Activated T-cell treated with anti-CD3 and anti-CD28 coated beads, Interleukin-2, amount 50 U/mL, for 48 hours (primary cell): ENCODE measurements around the gene IL10RB.
"Not testable (repeated sequence)": the region's sequence is repeated elsewhere in the genome, so short reads cannot be mapped to it uniquely, and the experiment has no call there.

Source experiments
- DNase-seq, 2 experiments: peaks; one replicate each; pipeline ENCODE4 v3.0.0-alpha.2; 2020

Gene IL10RB

DNA sequence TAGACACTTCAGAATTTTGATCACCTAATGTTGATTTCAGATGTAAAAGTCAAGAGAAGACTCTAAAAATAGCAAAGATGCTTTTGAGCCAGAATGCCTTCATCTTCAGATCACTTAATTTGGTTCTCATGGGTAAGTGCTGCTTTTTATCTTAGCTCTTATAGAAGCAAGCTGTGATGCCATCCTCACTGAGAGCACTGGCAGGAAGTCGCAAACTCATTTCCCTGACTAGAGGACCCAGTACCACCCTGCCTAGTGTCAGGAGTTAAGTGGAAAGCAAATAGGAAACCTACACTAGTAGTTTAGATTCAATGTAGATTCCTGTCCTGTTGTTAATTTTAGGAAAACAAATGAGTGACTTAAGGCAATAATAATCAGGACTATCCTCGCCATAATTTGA lies 24.3 kb upstream of the IL10RB start:
- no peak for DNase-seq

DNA sequence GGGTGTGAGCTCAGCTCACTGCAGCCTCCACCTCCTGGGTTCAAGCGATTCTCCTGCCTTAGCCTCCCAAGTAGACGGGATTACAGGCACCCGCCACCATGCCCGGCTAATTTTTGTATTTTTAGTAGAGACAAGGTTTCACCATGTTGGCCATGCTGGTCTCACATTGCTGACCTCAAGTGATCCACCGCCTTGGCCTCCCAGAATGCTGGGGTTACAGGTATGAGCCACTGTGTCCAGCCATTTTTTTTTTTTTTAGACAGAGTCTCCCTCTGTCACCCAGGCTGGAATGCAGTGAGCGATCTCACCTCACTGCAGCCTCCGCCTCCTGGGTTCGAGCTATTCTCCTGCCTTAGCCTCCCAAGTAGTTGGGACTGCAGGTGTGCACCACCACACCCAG lies 23.3 kb upstream of the IL10RB start:
- not testable (repeated sequence) for DNase-seq

DNA sequence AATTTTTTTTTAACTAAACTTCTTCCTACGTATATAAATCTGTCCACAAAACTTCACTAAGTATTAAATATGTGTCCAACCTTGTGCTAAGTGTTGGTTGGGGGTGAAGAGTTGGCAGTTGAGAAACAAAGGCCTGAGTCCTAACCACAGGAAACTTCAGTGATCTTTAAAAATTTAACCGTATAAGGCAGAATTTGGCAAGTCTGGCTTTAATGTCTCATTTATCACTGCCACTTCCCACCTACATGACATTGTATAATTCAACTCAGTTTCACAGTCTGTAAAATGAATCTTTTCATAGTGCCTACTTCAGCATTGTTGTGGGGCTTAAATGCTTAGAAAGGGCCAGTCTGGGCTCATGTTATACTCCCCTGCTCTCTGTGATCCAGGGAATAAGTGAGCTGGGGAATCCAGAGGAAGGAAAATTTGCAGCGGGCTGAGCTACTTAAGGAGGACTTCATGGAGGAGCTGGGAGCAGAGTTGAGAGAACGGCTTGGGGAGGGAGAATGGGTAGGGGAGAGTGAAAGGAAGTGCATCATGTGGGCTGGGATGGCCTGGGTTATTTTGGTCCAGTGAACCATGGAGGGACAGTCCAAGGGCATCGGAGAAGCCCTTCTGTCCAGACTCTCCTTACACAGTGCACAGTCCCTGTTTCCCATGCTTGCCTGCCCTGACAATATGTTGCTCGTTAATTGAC lies 21.9 kb upstream of the IL10RB start:
- DNase-seq = no peak

DNA sequence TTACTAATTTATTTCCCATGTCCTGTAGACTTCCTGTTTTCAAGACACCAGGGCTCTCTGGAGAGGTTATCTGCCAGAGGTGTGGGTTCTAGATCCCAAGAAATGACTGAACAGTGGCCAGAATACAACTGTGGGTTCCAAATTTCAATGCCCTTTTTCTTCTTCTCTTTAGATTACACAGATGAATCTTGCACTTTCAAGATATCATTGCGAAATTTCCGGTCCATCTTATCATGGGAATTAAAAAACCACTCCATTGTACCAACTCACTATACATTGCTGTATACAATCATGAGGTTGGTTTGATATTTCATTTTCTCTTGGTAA lies 21.4 kb upstream of the IL10RB start:
- no peak for DNase-seq

DNA sequence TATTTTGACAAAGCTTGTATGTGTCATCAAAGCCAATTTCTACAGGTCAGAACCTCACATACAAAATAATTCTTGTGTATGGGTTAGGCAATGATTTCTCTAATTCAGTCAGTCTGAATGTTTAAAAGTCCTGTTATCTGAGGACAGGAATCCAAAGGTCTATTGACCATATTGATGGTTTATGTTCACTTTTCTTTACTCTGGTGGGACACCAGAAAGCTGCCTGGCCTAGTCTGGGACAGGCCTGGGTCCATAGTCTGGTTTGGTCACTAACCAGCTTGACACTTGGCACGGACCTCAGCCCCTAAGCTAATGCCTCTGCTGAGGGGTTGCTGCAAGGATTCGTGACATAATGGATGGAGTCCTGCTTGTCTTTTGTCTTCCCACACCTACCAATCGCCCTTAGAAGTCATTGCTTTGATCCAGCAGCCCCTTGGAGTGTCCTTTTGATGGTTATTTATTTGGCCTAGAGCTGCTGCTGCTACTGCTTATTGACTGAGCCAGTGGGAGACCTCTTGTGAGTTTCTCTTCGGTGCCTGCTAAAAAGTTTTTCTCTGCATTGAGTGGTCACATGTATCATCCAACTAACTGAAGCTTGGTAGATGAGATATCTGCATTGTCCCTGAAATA lies 20.8 kb upstream of the IL10RB start:
- DNase-seq = no peak

DNA sequence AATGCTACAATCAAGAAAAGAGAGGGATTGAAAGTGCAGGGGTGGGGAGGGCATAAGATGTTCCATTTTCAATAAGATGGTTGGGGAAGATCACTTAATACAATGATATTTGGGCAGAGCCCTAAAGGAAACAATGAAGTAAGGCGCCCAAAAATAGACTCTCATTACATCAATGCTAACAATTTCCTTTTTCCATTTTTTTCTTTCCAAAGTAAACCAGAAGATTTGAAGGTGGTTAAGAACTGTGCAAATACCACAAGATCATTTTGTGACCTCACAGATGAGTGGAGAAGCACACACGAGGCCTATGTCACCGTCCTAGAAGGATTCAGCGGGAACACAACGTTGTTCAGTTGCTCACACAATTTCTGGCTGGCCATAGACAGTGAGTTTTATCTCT lies 19.7 kb upstream of the IL10RB start:
- DNase-seq = no peak

DNA sequence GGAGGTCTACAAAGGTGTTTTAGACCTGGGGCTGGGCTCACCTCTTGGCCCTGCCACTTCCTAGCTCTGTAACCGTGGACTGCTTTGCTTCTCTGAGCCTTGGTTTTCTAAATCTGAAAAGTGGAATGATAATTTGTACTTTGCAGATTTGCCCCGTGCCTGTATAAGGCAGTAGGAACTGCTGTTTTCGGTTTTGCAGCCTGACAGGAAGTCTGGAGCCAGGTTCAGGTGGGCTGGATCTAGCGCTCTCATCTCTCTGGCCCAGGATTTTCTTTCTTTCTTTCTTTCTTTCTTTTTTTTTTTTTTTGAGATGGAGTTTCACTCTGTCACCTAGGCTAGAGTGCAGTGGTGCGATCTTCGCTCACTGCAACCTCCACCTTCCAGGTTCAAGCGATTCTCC lies 19.2 kb upstream of the IL10RB start:
- DNase-seq = no peak

DNA sequence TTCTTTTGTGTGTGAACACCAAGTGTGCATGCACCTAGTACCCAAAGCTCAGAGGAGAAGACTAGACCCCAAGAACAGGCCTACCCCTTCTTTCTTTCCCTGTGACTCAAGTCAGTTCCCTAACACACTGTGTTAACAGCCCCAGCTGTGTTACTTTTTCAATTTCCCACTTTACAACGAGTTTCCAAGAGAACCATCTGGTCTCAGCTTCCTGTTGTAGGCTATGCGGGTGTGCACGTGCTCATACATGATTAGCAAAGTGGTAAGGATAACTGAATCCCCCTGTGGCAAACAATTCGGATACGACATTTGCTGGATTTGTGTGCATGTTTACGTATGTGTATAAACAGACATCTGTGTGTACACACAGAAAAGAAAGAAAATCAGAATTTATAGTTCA lies 18.6 kb upstream of the IL10RB start:
- DNase-seq = no peak

DNA sequence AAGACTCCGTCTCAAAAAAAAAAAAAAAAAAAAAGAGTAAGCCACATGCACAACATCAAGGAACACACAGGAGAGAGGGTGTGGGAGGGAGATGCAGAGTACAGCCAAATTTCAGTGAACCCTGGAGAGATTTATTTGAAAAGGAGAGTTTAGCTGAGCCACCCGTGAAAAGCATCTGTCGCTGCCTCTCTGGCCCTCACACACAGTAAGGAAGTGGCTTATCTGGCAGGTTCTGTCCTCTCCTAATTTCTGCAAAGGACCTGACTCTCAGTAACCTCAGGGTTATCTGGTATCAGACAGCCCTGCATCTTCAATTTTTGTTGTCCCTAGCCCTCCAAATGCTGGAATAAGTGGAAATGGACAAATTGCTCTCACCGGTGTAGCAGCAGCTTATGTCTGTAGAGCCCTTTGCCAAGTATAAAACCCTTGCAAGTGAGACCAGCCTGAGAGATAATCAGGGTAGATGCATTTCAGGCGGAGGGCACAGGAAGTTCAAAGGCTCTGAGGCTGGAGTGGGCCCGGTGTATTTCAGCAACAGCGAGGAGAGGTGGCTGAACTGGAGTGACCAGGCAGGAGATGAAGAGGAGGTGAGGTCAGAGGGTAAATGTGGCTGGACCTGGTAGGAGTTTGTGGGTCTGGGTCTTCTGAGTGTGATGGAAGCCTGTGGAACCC lies 16.7 kb upstream of the IL10RB start:
- no peak for DNase-seq

DNA sequence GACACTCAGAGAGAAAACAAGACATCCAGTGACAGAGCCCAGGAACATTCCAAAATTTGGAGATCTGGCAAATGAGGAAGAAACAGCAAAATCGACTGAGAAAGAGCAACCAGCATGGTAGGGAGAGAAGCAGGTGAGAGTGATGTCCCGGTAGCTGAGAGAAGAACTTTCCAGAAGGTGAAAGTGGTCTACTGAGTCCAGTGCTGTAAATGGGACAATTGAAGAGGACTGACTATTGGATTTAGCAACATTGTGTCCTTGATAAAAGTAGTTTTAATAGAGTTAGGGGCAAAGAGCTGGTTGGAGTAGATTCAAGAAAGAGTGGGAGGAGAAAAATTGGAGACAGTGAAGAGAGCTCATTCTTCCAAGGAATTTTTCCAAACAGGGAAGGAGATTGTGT lies 15.0 kb upstream of the IL10RB start:
- DNase-seq = no peak

DNA sequence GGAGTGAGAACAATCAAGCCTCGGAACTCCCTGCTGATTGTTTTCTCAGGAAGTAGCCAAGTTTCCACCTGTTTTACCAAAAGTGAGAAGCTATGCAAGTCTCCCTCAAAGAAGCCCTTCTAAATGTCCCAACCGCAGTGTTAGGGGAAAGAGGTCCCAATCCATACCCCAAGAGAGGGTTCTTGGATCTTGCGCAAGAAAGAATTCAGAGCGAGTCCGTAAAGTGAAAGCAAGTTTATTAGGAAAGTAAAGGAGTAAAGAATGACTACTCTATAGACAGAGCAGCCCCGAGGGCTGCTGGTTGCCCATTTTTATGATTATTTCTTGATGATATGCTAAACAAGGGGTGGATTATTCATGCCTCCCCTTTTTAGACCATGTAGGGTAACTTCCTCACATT lies 12.8 kb upstream of the IL10RB start:
- not testable (repeated sequence) for DNase-seq

DNA sequence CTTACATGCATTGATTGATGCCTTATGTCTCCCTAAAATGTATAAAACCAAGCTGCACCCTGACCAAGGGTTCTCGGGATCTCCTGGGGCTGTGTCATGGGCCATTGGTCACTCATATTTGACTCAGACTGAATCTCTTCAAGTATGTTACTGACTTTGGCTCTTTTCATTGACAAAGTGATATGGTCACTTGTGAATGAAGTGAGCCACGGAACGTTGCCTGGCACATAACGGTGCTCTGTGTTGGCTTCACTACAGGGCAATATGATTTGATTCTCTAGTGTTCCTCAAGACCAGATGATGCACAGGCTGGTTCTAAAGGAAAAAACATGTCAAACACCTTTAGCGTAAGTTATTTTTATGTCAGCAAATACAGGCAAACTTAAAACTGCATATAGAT lies 11.4 kb upstream of the IL10RB start:
- no peak for DNase-seq

DNA sequence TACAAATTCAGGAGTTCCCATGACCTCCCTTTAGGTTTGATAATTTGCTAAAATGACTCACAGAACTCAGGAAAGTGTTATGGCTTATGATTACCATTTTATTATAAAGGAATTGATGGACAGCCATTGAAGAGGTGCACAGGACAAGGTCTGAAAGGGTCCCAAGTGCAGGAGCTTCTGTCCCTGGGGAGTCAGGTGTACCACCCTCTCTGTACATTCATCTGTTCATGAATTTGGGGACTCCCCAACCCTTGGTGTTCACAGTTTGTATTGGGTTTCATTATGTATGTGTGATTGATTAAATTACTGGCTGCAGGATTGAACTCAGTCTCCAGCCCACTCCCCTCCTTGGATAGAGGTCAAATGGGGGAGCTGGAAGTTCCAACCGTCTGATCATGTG lies 10.8 kb upstream of the IL10RB start:
- no peak for DNase-seq

DNA sequence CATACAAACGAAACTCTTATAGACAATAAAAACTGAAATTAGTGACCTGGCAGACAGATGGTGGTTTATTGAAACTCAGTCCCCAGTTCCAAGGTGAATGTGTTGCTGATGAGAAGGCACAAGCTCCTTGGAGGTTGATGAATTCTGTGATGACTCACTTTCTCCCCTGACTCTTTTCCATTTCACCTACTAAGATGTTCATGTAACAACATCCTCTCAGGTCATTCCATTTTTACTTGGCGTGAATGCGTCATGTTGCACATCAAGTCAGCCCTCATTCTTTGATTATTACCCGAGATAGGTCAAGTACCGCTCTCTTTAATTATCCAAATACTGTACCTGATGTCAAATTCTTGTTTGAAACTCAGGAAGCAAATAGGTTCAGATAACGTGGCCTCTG lies 10.1 kb upstream of the IL10RB start:
- no peak for DNase-seq

DNA sequence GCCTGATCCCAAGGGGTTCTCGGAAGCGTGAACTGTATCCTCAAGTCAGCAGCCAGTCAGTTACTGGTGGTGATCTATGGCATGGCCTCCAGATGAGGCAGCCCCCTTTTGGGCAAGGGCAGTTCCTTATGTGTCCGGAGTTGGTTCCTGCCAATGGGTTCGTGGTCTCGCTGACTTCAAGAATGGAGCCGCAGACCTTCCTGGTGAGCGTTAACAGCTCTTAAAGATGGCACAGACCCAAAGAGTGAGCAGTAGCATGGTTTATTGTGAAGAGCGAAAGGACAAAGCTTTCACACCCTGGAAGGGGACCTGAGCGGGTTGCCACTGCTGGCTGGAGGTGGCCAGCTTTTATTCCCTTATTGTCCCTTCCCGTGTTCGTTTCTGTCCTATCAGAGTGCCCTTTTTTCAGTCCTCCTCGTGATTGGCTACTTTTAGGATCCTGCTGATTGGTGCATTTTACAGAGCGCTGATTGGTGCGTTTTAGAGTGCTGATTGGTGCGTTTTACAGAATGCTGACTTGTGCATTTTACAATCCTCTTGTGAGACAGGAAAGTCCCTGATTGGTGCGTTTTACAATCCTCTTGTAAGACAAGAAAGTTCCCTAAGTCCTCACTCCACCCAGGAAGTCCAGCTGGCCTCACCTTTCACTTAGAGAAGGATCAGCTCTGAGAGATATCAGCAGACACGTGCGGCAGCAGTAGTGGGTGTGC lies 8.9 kb upstream of the IL10RB start:
- no peak for DNase-seq

DNA sequence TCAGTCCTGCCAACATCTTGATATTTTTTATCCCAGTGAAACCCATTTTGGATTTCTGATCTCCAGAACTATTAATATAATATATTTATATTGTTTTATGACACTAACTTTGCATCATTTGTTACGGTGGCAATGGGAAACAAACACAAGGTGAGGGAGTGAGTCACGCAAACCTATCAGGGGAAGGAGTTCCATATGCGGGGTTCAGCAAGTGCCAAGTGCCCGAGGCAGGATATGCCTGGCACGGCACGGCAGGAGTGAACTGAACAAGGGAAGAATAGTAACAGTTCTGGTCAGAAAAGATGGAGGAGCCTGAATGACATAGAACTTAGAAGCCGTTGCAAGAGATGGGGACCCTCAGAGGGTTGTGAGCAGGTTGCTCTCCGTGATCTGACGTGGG lies 7.7 kb upstream of the IL10RB start:
- no peak for DNase-seq

DNA sequence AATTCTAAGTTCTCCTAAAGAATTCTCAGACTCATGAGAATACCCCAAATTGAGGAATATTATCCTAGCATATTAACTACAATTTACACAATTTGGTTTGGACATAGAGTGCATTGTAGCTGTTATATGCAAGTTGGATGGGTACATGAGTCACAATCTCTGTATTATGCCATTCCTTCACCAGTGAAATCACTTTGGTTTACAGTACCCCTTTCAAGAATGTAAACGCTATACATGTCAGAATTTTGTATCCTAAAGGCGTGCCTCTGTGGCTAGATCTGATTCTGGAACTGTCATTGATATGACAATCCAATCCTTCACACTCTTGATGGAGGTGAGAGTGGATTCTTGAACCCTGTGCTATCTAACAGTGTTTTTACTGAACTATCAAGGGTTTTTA lies 6.7 kb upstream of the IL10RB start:
- DNase-seq = no peak

DNA sequence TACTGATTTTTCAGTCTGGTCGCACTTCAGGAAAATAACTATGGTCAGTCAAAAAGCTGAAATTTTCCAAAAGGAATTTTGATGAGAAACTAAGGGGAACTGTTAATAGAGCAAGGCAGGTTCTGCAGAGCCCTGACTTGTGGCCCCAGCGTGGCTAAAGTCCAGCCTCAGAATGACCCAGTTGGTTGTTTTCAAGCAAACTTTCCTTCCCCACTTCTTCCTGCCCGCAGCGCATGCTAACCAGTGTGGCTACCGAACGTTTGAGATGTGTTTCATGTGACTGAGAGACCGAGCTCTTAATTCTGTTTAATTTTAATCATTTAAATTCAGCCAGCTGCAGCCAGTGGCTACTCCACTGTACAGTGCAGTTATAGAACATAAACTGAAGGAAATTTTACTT lies 6.2 kb upstream of the IL10RB start:
- DNase-seq = no peak

DNA sequence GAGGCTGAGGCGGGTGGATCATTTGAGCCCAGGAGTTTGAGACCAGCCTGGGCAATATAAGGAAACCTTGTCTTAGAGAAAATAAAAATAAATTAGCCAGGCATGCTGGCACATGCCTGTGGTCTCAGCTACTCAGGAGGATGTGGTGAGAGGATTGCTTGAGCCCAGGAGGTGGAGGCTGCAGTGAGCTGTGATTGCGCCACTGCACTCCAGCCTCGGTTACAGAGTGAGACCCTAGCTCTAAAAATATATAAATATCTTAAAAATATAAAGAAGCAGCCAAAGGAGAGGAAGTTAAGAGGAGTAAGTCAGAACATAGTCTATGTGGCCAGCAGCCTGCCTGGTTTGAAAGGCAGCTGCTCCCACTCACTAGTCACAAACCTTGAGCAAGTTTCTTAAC lies 4.5 kb upstream of the IL10RB start:
- DNase-seq = no peak

DNA sequence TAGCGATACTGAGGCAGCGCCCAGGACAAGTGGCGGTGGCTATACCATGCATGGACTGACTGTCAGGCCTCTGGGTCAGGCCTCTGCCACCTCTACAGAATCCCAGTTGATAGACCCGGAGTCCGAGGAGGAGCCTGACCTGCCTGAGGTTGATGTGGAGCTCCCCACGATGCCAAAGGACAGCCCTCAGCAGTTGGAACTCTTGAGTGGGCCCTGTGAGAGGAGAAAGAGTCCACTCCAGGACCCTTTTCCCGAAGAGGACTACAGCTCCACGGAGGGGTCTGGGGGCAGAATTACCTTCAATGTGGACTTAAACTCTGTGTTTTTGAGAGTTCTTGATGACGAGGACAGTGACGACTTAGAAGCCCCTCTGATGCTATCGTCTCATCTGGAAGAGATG lies 3.2 kb upstream of the IL10RB start:
- DNase-seq = no peak

DNA sequence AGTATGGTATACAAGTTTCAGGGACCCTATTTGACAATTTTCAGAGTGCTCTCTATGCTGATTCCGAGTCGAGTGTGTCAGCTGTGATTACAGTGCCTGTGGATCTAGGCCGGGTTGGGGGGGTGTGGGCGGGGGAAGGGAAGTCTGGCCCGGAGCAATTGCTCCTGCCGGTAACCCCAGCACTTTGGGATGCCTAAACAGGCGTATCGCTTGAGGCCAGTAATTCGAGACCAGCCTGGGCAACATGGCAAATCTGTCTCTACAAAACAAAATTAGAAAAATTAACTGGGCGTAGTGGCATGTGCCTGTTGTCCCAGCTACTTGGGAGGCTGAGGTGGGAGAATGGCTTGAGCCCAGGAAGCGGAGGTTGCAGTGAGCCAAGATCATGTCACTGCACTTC lies 1.6 kb upstream of the IL10RB start:
- DNase-seq = no peak

DNA sequence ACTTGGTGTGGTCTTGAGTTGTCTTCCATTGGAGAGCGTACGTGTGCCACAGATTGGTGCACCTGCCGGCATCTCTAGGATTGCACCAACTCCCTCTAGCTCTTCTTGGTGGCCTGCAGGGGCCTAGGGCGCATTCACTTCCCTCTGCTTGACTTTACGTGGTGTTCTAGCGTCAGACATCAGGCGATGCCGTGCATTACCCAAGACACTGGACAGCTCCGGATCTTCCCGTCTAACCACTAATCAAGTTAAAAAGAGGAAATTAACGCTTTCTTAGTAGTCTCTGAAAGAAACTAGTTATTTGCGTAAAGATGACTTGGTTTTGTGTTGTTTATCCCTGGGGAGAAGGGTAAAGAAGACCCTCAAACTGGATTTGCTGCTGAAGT lies 510 bp upstream of the IL10RB start:
- DNase-seq = no peak

DNA sequence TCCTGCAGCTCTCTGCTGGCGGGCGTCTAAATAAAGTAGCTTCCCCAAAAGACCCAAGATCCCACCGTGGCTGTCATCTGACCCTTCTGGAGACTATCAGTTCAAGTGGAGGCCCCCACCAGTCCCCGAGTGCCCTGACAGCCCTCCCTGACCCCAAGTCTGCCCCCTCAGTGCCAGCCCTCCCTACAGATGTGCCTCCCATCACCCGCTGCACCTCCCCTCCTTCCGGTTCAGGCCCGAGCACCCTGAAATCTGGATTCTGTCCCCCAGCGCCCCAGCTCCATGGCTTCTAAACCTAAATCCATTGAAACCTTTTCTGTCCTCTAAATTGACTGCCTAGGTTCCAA lies 595 bp downstream of the IL10RB start:
- no peak for DNase-seq

DNA sequence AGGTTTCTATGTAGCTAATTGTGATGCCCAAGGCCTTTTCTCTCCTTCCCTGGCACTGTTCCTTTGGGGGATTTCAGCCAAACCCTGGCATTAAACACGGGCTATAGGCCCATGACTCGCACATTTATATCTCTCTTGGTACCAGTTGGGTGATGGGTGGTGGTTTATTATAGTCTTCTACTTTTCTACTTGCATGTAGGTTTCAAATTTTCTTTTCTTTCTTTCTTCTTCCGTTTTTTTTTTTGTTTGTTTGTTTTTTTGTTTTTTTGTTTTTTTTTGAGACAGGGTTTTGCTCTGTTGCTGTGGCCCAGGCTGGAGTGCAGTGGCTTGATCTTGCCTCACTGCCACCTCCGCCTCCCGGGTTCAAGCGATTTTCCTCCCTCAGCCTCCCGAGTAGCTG lies 1.1 kb downstream of the IL10RB start:
- DNase-seq = no peak
